Measurements from ENCODE around the gene PEAK1. TPM values are rescaled to one million over a fixed set of nuclear protein-coding genes. Genes with fewer than 3 reads are reported as not detected.
A peak's percentile ranks its signal among the peaks of the same experiment; 100 is the strongest.

The PEAK1 gene
- total RNA-seq, 2 donors from 2014 or later, result 33.5 to 54.4 TPM

DNA sequence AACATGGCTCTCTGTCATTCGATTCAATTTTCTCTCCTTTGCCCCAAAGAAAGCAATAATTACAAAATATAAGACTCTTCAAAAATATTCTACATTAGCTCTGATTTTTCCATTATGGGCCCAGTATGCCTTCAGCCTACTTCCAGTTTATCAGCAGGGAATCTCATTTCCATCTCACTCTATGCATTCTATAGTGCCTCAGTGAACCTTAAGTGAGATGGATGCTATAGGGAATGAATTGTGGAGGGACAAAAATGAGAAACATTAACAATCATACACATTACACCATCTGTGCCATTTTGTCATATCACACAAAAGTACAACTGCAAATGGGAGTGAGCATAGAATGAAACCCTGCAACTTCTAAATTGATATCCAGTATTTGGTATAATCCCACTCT lies 298.3 kb downstream of the PEAK1 start:
- Histone ChIP-seq H3K4me1 (no peaks in the 10 kb centered on the region), H3K9me3 (no peaks in the 10 kb centered on the region), H3K9ac (ENCODE audit: low read depth in 2 of 2, low read length in 2 of 2) (no peak overlapping the region), H3K27ac (no peak overlapping the region), H3K36me3 (no peaks in the 10 kb centered on the region), H3K27me3 (no peaks in the 10 kb centered on the region), H3K4me3 (no peak overlapping the region)
- no peak for DNase-seq
- intact Hi-C loops (cut with DNase I), result no loop called here
- TF ChIP-seq, protein P1, sequence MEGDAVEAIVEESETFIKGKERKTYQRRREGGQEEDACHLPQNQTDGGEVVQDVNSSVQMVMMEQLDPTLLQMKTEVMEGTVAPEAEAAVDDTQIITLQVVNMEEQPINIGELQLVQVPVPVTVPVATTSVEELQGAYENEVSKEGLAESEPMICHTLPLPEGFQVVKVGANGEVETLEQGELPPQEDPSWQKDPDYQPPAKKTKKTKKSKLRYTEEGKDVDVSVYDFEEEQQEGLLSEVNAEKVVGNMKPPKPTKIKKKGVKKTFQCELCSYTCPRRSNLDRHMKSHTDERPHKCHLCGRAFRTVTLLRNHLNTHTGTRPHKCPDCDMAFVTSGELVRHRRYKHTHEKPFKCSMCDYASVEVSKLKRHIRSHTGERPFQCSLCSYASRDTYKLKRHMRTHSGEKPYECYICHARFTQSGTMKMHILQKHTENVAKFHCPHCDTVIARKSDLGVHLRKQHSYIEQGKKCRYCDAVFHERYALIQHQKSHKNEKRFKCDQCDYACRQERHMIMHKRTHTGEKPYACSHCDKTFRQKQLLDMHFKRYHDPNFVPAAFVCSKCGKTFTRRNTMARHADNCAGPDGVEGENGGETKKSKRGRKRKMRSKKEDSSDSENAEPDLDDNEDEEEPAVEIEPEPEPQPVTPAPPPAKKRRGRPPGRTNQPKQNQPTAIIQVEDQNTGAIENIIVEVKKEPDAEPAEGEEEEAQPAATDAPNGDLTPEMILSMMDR (IDR thresholded peaks at IDR 0.05), result no peak

DNA sequence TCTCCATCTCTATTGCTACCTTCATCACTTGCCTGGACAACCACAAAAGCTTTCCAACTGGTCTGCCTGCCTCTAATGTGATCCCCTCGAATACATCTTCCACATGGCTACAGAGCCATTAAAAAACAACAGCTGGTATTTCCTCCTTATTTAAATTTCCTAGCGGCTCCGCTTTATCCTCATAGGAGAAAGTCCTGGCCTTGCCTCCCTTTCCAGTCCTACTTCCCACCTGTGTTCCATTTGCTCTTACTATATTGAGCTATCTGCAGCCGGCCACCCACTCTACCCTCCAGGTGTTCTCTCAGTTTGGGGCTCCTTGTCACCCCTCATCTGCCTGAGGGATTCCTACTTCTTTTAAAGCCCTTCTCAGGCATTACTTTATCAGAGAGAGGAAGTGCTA lies 299.3 kb downstream of the PEAK1 start:
- Histone ChIP-seq H3K27me3 (no peaks in the 10 kb centered on the region), H3K9ac (ENCODE audit: low read depth in 2 of 2, low read length in 2 of 2) (no peak overlapping the region), H3K9me3 (no peaks in the 10 kb centered on the region), H3K27ac (no peak overlapping the region), H3K4me3 (no peak overlapping the region), H3K36me3 (no peaks in the 10 kb centered on the region), H3K4me1 (no peaks in the 10 kb centered on the region)
- no peak for DNase-seq
- TF ChIP-seq, protein P1 (IDR thresholded peaks at IDR 0.05), result no peak
- intact Hi-C loops (cut with DNase I), result no loop called here

DNA sequence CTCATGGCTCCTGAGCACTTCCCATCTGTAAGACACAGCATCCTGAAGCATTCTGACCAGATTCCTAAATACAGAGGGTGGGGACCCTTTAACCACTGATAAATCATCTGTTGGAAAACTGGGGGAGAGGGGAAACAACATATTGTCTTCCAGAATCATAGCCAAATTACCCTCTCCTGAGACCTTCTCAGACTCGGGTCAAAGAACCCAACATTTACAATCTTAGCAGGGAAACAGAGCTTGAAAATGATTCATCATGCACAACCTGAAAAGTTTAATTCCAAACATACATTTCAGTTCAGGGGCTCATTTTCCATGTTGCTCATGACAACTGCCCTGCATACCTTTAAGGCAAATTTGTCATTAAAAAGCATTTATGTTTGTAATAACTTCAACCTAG lies 300.5 kb downstream of the PEAK1 start:
- H3K27me3 ChIP-seq, result no peaks in the 10 kb centered on the region
- H3K27ac ChIP-seq, result no peak overlapping the region
- TF ChIP-seq, protein P1 (IDR thresholded peaks at IDR 0.05), result no peak
- no peak overlapping the region for H3K9ac ChIP-seq (ENCODE audit: low read depth in 2 of 2, low read length in 2 of 2)
- intact Hi-C loops (cut with DNase I), result loop anchor here (5.0 kb wide), 1 partner anchor 378 kb away; no protein-coding TSS in a partner anchor
- H3K36me3 ChIP-seq, result no peaks in the 10 kb centered on the region
- no peak overlapping the region for H3K4me3 ChIP-seq
- no peaks in the 10 kb centered on the region for H3K9me3 ChIP-seq
- no peak for DNase-seq
- no peaks in the 10 kb centered on the region for H3K4me1 ChIP-seq

DNA sequence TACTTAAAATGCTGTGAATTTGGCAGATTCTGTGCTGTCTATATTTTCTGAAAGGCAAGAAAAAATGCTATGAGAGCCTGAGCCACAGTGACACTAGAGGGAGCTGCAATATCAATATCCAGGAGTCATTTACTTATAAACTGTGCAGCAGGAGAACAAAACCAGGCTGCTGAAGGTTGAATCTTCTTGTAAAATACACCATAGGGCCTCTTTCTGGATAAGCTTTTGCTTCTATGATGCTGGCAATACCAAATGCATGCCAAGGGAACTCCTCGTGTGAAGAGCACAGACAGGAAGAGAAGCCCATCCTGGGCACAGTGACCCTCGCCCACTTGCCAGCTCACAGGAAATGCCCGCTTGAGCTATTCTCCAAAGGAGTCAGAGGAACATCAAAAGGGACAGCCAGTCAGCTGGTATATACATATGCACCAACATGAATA lies 301.0 kb downstream of the PEAK1 start:
- no peaks in the 10 kb centered on the region for H3K4me1 ChIP-seq
- intact Hi-C loops (cut with DNase I), result loop anchor here (5.0 kb wide), 1 partner anchor 378 kb away; no protein-coding TSS in a partner anchor
- peak; percentile 49 for DNase-seq

DNA sequence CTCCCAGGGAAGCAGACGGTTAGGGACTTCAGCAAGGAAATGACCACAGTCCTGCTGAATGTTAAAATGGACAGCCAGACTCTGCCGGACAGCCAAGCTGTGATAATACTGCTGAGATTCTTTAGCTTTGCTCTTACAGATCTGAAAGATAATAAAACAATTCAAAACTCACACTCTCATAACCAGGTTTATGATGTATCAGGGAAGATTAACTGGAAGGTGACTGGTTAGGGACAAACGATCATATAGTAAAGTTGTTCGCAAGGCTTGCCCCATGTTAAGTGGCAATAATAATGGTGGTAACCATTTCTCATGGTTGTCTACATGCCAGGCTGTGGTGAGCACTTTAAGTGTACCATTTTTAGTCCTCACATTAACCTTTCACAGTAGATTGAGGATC lies 304.7 kb downstream of the PEAK1 start:
- Histone ChIP-seq H3K36me3 (no peaks in the 10 kb centered on the region), H3K4me1 (no peaks in the 10 kb centered on the region), H3K27ac (no peak overlapping the region), H3K9me3 (no peaks in the 10 kb centered on the region), H3K27me3 (no peaks in the 10 kb centered on the region), H3K9ac (ENCODE audit: low read depth in 2 of 2, low read length in 2 of 2) (no peak overlapping the region), H3K4me3 (no peak overlapping the region)
- intact Hi-C loops (cut with DNase I), result loop anchor here (5.0 kb wide), 1 partner anchor 382 kb away; no protein-coding TSS in a partner anchor
- no peak for DNase-seq
- TF ChIP-seq, protein P1 (IDR thresholded peaks at IDR 0.05), result no peak

More for the DNA sequence above, 301.0 kb downstream of the PEAK1 start:
- no peak overlapping the region for H3K4me3 ChIP-seq
- H3K27me3 ChIP-seq, result no peaks in the 10 kb centered on the region
- no peaks in the 10 kb centered on the region for H3K36me3 ChIP-seq
- TF ChIP-seq, protein P1 (IDR thresholded peaks at IDR 0.05), result peak; percentile 60
- H3K9ac ChIP-seq (ENCODE audit: low read depth in 2 of 2, low read length in 2 of 2), result no peak overlapping the region
- no peaks in the 10 kb centered on the region for H3K9me3 ChIP-seq
- H3K27ac ChIP-seq, result no peak overlapping the region

Data from colonic mucosa (tissue), 4 donors.